Measurements from ENCODE around the gene DNAJB8.

The DNAJB8 gene

GRCh38 chr3:128422762-128423524 is 43.7 kb downstream of the DNAJB8 start:
- DNase-seq (no peak), ATAC-seq (replicated peaks) (no peak)
- Mint-ChIP-seq H3K4me3 (no peak overlapping the region), H3K9me3 (peaks cover 0 to 3% of the 10 kb centered on the region in 2 donors), H3K27ac (no peak overlapping the region), H3K36me3 (peaks cover 4 to 10% of the 10 kb centered on the region in 2 donors), H3K27me3 (peaks cover 4 to 11% of the 10 kb centered on the region in 2 donors), H3K4me1 (peaks cover 0 to 2% of the 10 kb centered on the region in 2 donors)

GRCh38 chr3:128421966-128422365 is 44.7 kb downstream of the DNAJB8 start:
- H3K27ac Mint-ChIP-seq, result no peak overlapping the region
- peaks cover 0 to 3% of the 10 kb centered on the region in 2 donors for H3K9me3 Mint-ChIP-seq
- H3K36me3 Mint-ChIP-seq, result peaks cover 6 to 10% of the 10 kb centered on the region in 2 donors
- no peak for DNase-seq
- H3K27me3 Mint-ChIP-seq, result peaks cover under 1 to 1% of the 10 kb centered on the region in 2 donors
- no peak for ATAC-seq (replicated peaks)
- no peak overlapping the region for H3K4me3 Mint-ChIP-seq
- peaks cover 0 to under 1% of the 10 kb centered on the region in 2 donors for H3K4me1 Mint-ChIP-seq

- no peak for ATAC-seq (replicated peaks)
Measured at GRCh38 chr3:128421439-128421836, 45.3 kb downstream of the DNAJB8 start.

GRCh38 chr3:128420720-128421438 is 45.8 kb downstream of the DNAJB8 start:
- DNase-seq (no peak), ATAC-seq (replicated peaks) (no peak)
- Mint-ChIP-seq H3K4me1 (no peaks in the 10 kb centered on the region), H3K27me3 (no peaks in the 10 kb centered on the region), H3K4me3 (no peak overlapping the region), H3K9me3 (peaks cover 0 to 3% of the 10 kb centered on the region in 2 donors), H3K36me3 (peaks cover 6 to 10% of the 10 kb centered on the region in 2 donors), H3K27ac (no peak overlapping the region)

More at GRCh38 chr3:128421439-128421836, 45.3 kb downstream of the DNAJB8 start:
- Mint-ChIP-seq H3K27me3 (no peaks in the 10 kb centered on the region), H3K4me3 (no peak overlapping the region), H3K9me3 (peaks cover 0 to 3% of the 10 kb centered on the region in 2 donors), H3K4me1 (no peaks in the 10 kb centered on the region), H3K36me3 (peaks cover 6 to 10% of the 10 kb centered on the region in 2 donors), H3K27ac (no peak overlapping the region)
- no peak for DNase-seq

- peaks cover 0 to 3% of the 10 kb centered on the region in 2 donors for H3K9me3 Mint-ChIP-seq
- DNase-seq, result no peak
- peaks cover 6 to 10% of the 10 kb centered on the region in 2 donors for H3K36me3 Mint-ChIP-seq
- H3K27ac Mint-ChIP-seq, result no peak overlapping the region
- no peaks in the 10 kb centered on the region for H3K4me1 Mint-ChIP-seq
- H3K4me3 Mint-ChIP-seq, result no peak overlapping the region
- no peaks in the 10 kb centered on the region for H3K27me3 Mint-ChIP-seq
- ATAC-seq (replicated peaks), result no peak
Measured at GRCh38 chr3:128420289-128420688, 46.4 kb downstream of the DNAJB8 start.

GRCh38 chr3:128419311-128419710 is 47.4 kb downstream of the DNAJB8 start:
- no peak overlapping the region for H3K4me3 Mint-ChIP-seq
- H3K4me1 Mint-ChIP-seq, result no peaks in the 10 kb centered on the region
- peaks cover 9 to 14% of the 10 kb centered on the region in 2 donors for H3K36me3 Mint-ChIP-seq
- H3K9me3 Mint-ChIP-seq, result peaks cover 0 to 3% of the 10 kb centered on the region in 2 donors
- H3K27ac Mint-ChIP-seq, result no peak overlapping the region
- H3K27me3 Mint-ChIP-seq, result no peaks in the 10 kb centered on the region
- ATAC-seq (replicated peaks), result no peak
- DNase-seq, result no peak

GRCh38 chr3:128418900-128419299 is 47.8 kb downstream of the DNAJB8 start:
- peaks cover 9 to 14% of the 10 kb centered on the region in 2 donors for H3K36me3 Mint-ChIP-seq
- no peak overlapping the region for H3K27ac Mint-ChIP-seq
- peaks cover 0 to 3% of the 10 kb centered on the region in 2 donors for H3K9me3 Mint-ChIP-seq
- no peak for DNase-seq
- no peak overlapping the region for H3K4me3 Mint-ChIP-seq
- ATAC-seq (replicated peaks), result no peak
- no peaks in the 10 kb centered on the region for H3K4me1 Mint-ChIP-seq
- H3K27me3 Mint-ChIP-seq, result no peaks in the 10 kb centered on the region

GRCh38 chr3:128416578-128417211 is 50.0 kb downstream of the DNAJB8 start:
- Mint-ChIP-seq H3K36me3 (peaks cover 9 to 14% of the 10 kb centered on the region in 2 donors), H3K9me3 (peaks cover 0 to 3% of the 10 kb centered on the region in 2 donors), H3K4me1 (no peaks in the 10 kb centered on the region), H3K27ac (no peak overlapping the region), H3K4me3 (no peak overlapping the region), H3K27me3 (no peaks in the 10 kb centered on the region)
- ATAC-seq (replicated peaks), result no peak
- no peak for DNase-seq

- Mint-ChIP-seq H3K9me3 (peaks cover 0 to 3% of the 10 kb centered on the region in 2 donors), H3K36me3 (peaks cover 9 to 14% of the 10 kb centered on the region in 2 donors), H3K27ac (no peak overlapping the region), H3K4me1 (no peaks in the 10 kb centered on the region), H3K4me3 (no peak overlapping the region), H3K27me3 (no peaks in the 10 kb centered on the region)
- DNase-seq (no peak), ATAC-seq (replicated peaks) (no peak)
Measured at GRCh38 chr3:128415773-128416577, 50.7 kb downstream of the DNAJB8 start.

GRCh38 chr3:128415200-128415772 is 51.4 kb downstream of the DNAJB8 start:
- Mint-ChIP-seq H3K4me1 (no peaks in the 10 kb centered on the region), H3K4me3 (no peak overlapping the region), H3K27me3 (no peaks in the 10 kb centered on the region), H3K27ac (no peak overlapping the region), H3K36me3 (peaks cover 9 to 14% of the 10 kb centered on the region in 2 donors), H3K9me3 (peaks cover 0 to 3% of the 10 kb centered on the region in 2 donors)
- ATAC-seq (replicated peaks) (no peak), DNase-seq (no peak)

GRCh38 chr3:128413413-128414205 is 53.1 kb downstream of the DNAJB8 start:
- no peak overlapping the region for H3K27ac Mint-ChIP-seq
- ATAC-seq (replicated peaks), result no peak
- no peak for DNase-seq
- no peak overlapping the region for H3K4me3 Mint-ChIP-seq
- peaks cover 0 to under 1% of the 10 kb centered on the region in 2 donors for H3K9me3 Mint-ChIP-seq
- no peaks in the 10 kb centered on the region for H3K4me1 Mint-ChIP-seq
- no peaks in the 10 kb centered on the region for H3K27me3 Mint-ChIP-seq
- H3K36me3 Mint-ChIP-seq, result peaks cover 9 to 12% of the 10 kb centered on the region in 2 donors

GRCh38 chr3:128413003-128413370 is 53.7 kb downstream of the DNAJB8 start:
- Mint-ChIP-seq H3K36me3 (peaks cover 8 to 11% of the 10 kb centered on the region in 2 donors), H3K4me3 (no peak overlapping the region), H3K4me1 (no peaks in the 10 kb centered on the region), H3K27ac (no peak overlapping the region), H3K27me3 (no peaks in the 10 kb centered on the region), H3K9me3 (no peaks in the 10 kb centered on the region)
- ATAC-seq (replicated peaks) (no peak), DNase-seq (no peak)
